NB4 (cell line): ENCODE data around the gene ALKBH8.

Source experiments
- TF ChIP-seq, protein P1 (sequence below): IDR thresholded peaks from one replicate; pipeline ENCODE4 v1.5.1; 2012; ENCODE audit warnings: low read depth, low read length
- TF ChIP-seq, protein P2 (sequence below): IDR thresholded peaks from 2 replicates; pipeline ENCODE4 v1.6.1; 2011; ENCODE audit warnings: low read depth, low read length

DNA sequence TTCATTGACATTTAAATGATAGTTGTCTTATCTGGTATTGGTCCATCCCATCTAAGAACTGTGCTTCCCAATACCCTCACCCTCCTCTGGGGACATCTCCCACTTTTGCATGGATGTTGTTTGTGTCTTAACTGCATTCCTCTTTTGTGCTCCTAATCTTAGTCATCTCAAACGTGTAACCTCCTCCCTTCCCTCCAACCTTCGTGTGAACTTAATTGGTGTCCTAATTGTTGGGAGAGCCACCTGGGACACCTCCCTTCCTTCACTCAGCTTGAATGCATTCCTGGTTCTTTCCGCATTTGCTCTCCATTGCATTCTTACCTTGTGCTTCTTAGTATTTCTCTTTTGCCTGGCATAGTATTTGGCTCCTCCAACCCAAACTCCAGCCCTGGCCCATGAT, 15.6 kb upstream of the ALKBH8 start:
- TF ChIP-seq, protein P1, sequence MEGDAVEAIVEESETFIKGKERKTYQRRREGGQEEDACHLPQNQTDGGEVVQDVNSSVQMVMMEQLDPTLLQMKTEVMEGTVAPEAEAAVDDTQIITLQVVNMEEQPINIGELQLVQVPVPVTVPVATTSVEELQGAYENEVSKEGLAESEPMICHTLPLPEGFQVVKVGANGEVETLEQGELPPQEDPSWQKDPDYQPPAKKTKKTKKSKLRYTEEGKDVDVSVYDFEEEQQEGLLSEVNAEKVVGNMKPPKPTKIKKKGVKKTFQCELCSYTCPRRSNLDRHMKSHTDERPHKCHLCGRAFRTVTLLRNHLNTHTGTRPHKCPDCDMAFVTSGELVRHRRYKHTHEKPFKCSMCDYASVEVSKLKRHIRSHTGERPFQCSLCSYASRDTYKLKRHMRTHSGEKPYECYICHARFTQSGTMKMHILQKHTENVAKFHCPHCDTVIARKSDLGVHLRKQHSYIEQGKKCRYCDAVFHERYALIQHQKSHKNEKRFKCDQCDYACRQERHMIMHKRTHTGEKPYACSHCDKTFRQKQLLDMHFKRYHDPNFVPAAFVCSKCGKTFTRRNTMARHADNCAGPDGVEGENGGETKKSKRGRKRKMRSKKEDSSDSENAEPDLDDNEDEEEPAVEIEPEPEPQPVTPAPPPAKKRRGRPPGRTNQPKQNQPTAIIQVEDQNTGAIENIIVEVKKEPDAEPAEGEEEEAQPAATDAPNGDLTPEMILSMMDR, result no peak
- TF ChIP-seq, protein P2, sequence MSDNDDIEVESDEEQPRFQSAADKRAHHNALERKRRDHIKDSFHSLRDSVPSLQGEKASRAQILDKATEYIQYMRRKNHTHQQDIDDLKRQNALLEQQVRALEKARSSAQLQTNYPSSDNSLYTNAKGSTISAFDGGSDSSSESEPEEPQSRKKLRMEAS, result no peak
